ENCODE results near the gene DNAJC16.

- TF ChIP-seq CTCF (IDR thresholded peaks at IDR 0.05) (no peak), POLR2A (IDR thresholded peaks at IDR 0.05) (no peak), EP300 (IDR thresholded peaks at IDR 0.05) (no peak), POLR2AphosphoS5 (IDR thresholded peaks at IDR 0.05) (no peak)
Measured at GRCh38 chr1:15570861-15571260, 44.2 kb downstream of the DNAJC16 start.

Data from sigmoid colon (tissue), 4 donors.